BLaER1 (cell line): ENCODE measurements around the gene TLE2.

Experiments used
- H3K27ac ChIP-seq: shearing (Covaris generic); formaldehyde crosslinking; 2 replicates; pipeline ENCODE4 v1.8.1; 2022
- H3K27me3 ChIP-seq: shearing (Covaris generic); formaldehyde crosslinking; 2 replicates; pipeline ENCODE4 v1.8.1; 2022
- H3K36me3 ChIP-seq: shearing (Covaris generic); formaldehyde crosslinking; 2 replicates; pipeline ENCODE4 v1.8.1; 2022
- H3K4me1 ChIP-seq: shearing (Covaris generic); formaldehyde crosslinking; 2 replicates; pipeline ENCODE4 v1.8.1; 2022
- H3K4me2 ChIP-seq: shearing (Covaris generic); formaldehyde crosslinking; 2 replicates; pipeline ENCODE4 v1.8.1; 2022
- H3K4me3 ChIP-seq: shearing (Covaris generic); formaldehyde crosslinking; 2 replicates; pipeline ENCODE4 v1.8.1; 2022
- H3K9ac ChIP-seq: shearing (Covaris generic); formaldehyde crosslinking; 2 replicates; pipeline ENCODE4 v1.8.1; 2022
- H3K9me3 ChIP-seq: shearing (Covaris generic); formaldehyde crosslinking; 2 replicates; pipeline ENCODE4 v1.8.1; 2022
- H4K20me1 ChIP-seq: shearing (Covaris generic); formaldehyde crosslinking; 2 replicates; pipeline ENCODE4 v1.8.1; 2022
- Cebpa-rat ChIP-seq: shearing (Covaris generic); IDR thresholded peaks from 2 replicates; pipeline ENCODE4 v1.8.1; 2022

TLE2 gene

DNA sequence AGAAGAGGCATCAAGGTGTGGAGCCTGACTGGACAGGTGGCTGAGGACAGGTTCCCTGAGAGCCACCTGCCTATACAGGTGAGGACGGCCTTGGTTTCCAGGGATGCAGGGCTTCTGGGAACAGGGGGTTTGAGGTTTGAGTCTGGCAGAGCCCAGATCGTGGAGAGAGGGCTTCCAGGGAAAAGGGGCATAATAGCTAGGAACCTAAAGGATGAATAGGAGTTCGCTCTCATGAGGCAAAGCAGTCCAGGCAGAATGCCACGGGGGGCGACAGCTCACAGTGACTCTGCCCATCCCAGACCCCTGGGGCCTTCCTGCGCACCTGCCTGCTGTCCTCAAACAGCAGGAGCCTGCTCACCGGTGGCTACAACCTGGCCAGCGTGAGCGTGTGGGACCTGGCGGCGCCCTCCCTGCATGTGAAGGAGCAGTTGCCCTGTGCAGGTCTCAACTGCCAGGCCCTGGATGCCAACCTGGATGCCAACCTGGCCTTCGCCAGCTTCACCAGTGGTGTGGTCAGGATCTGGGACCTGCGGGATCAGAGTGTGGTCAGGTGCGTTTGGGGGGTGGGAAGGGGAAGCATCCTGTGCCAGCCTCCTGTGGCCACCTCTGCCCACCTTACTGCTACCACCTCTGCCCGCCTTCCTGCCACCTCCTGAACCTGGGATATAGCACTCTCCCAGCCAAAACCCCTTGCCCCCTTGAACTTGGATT, 39.7 kb downstream of the TLE2 start:
- Histone ChIP-seq H3K4me3 (no peak overlapping the region), H3K9me3 (no peaks in the 10 kb centered on the region), H3K4me1 (peaks cover 48% of the 10 kb centered on the region), H4K20me1 (no peaks in the 10 kb centered on the region), H3K27ac (no peak overlapping the region), H3K9ac (no peak overlapping the region), H3K36me3 (no peaks in the 10 kb centered on the region), H3K27me3 (no peaks in the 10 kb centered on the region), H3K4me2 (no peak overlapping the region)
- no peak for TF ChIP-seq Cebpa-rat

DNA sequence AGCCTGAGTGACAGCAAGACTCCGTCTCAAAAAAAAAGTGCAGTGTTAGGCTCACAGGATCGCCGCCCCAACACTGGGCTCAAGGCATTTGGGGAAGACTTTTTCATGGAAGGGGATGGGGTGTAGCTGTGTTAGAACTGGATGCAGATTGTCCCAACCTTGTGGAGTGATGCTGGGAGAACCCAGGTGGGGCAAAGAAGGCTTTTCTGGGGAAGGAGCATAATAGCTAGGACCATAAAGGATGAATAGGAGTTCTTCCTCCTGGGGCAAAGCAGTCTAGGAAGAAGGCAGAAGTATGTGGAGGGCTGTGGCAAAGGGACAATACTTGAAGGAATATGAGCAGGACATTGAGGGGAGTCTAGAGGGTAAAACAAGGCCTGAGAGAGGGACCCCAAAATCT, 40.5 kb downstream of the TLE2 start:
- Histone ChIP-seq H3K27ac (no peak overlapping the region), H3K4me2 (no peak overlapping the region), H3K9ac (no peak overlapping the region), H4K20me1 (no peaks in the 10 kb centered on the region), H3K4me3 (no peak overlapping the region), H3K36me3 (no peaks in the 10 kb centered on the region), H3K27me3 (no peaks in the 10 kb centered on the region), H3K4me1 (peaks cover 56% of the 10 kb centered on the region), H3K9me3 (no peaks in the 10 kb centered on the region)
- TF ChIP-seq Cebpa-rat: no peak

DNA sequence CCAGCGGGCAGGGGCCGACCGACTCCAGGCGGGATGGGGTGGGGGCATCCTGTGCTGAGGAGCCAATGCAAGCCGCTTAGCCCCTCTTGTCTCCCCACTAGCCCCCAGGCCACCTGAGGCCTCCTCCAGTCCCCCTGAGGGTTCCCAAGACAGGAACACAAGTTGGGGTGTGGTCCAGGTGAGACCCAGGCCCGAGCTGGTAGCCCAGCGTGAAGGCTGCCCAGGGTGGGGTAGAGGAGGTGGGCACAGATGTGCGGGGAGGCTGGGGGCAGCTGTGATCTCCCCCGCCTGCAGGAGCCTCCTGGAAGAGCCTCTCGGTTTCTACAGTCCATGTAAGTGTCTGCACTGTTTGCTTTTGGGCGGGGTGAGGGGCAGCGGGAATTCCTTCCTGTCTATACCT, 41.3 kb downstream of the TLE2 start:
- peak overlapping the region; percentile 95 for H3K4me2 ChIP-seq
- H3K9me3 ChIP-seq: no peaks in the 10 kb centered on the region
- H3K9ac ChIP-seq: peak overlapping the region; percentile 63
- no peaks in the 10 kb centered on the region for H3K36me3 ChIP-seq
- no peak overlapping the region for H3K4me3 ChIP-seq
- TF ChIP-seq Cebpa-rat: no peak
- H3K4me1 ChIP-seq: peaks cover 58% of the 10 kb centered on the region
- peak overlapping the region; percentile 62 for H3K27ac ChIP-seq
- H3K27me3 ChIP-seq: no peaks in the 10 kb centered on the region
- H4K20me1 ChIP-seq: no peaks in the 10 kb centered on the region

DNA sequence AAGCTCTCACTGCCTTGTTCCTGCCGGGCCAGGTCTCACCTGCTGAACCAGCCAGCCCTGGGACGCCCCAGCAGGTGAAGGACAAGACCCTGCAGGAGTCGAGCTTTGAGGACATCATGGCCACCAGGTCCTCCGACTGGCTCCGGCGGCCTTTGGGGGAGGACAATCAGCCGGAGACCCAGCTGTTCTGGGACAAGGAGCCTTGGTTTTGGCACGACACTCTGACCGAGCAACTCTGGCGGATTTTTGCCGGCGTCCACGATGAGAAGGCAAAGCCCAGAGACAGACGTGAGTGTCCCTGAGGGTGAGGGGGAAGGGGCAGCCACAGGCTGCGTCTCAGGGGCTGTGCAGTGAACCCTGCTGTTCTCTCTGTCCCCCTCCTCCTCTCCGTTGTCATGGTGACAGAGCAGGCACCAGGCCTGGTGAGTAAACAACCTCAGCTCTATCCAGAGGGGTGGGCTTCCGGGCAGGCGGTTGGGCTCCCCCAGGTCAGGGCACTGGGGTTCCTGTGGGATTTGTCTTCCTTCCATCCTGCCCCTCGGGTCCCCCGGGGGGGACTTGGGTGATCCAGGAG, 42.0 kb downstream of the TLE2 start:
- Histone ChIP-seq H3K36me3 (no peaks in the 10 kb centered on the region), H3K27me3 (no peaks in the 10 kb centered on the region), H3K4me3 (peak overlapping the region; percentile 46), H3K27ac (peak overlapping the region; percentile 62), H3K9ac (peak overlapping the region; percentile 63), H3K4me2 (peak overlapping the region; percentile 95), H4K20me1 (no peaks in the 10 kb centered on the region), H3K4me1 (peaks cover 64% of the 10 kb centered on the region), H3K9me3 (no peaks in the 10 kb centered on the region)
- TF ChIP-seq Cebpa-rat: no peak

DNA sequence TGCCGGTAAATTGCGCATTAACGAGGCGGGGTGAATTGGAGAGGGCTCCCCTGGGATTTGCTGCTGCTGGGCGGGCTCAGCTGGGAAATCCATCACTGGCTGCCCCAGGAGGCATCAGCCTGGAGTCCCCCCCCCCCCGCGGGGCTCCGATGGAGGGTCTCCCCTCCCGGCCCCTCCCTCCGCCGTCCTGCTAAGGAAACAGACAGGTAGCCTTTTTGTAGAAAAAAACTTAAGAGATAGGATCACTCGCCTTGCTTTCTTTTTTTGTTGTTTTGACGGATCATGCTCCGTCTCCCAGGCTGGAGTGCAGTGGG, 44.9 kb downstream of the TLE2 start:
- Histone ChIP-seq H3K36me3 (no peaks in the 10 kb centered on the region), H4K20me1 (no peaks in the 10 kb centered on the region), H3K9ac (no peak overlapping the region), H3K27me3 (no peaks in the 10 kb centered on the region), H3K4me2 (peak overlapping the region; percentile 95), H3K4me1 (peaks cover 89% of the 10 kb centered on the region), H3K9me3 (no peaks in the 10 kb centered on the region), H3K4me3 (peak overlapping the region; percentile 50), H3K27ac (peak overlapping the region; percentile 81)
- TF ChIP-seq Cebpa-rat: no peak

DNA sequence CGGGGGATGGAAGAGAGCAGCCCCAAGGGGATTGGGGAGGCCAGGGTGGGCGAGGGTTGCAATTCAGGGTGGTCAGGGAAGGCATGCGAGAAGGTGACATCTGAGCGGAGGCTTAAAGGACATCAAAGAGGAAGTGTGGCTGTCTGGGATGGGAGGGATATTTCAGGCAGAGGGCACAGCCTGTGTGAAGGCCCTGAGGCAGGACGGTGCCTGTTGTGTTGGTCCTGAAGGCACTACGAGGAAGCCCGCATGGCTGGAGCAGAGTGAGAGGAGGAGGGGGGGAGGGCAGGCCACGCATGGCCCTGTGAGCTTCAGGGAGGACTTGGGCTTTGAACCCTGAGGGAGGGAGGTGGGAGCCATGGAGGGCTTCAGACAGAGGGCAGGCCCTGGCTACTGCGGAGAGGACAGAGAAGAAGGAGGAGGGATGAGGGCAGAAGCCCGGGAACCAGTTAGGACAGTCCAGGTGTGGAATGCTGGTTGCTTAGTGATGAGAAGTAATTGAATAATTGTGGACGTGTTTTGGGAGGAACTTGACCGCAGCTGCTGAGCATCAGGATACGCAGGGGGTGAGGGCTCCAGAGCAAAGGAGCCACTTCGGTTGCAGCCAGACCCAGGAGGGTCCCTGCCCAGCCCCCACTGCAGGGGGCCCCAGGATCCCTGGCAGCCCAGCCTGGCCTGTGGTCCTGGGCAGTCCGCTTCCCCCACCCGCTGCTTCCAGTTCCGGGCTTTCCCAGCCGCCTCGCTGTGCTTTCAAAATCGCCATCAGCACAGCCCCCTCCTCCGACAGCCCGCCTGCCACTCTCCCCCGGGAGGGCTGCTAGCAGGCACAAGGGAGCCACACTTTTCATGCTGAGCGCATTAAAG, 45.5 kb downstream of the TLE2 start:
- H3K27ac ChIP-seq: peak overlapping the region; percentile 81
- no peaks in the 10 kb centered on the region for H3K9me3 ChIP-seq
- peak overlapping the region; percentile 65; the same call in 1 of the 2 replicates for H3K9ac ChIP-seq
- H3K4me2 ChIP-seq: peak overlapping the region; percentile 95
- H4K20me1 ChIP-seq: no peaks in the 10 kb centered on the region
- TF ChIP-seq Cebpa-rat: peak; percentile 42; the same call in 1 of the 2 replicates
- H3K4me3 ChIP-seq: peak overlapping the region; percentile 50
- H3K27me3 ChIP-seq: no peaks in the 10 kb centered on the region
- H3K36me3 ChIP-seq: no peaks in the 10 kb centered on the region
- H3K4me1 ChIP-seq: peaks cover 95% of the 10 kb centered on the region

DNA sequence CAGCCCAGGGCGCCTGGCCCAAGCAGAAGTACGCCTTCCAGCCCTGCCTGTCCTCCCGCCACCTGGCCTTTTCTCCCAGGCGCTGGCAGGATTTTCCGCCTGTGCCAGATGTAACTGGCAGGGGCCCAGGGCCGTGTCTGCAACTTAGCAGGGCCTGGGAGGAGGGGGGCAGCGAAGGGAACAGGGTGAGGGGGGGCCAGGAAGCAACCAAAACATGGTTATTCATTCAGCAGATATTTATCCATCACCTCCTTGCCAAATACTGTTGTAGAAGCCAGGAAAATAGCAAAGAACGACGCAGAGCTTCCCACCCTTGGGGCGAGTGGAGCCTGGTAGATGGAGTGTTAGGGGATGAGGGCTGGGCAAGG, 46.1 kb downstream of the TLE2 start:
- peak overlapping the region; percentile 65 for H3K9ac ChIP-seq
- peak overlapping the region; percentile 95 for H3K4me2 ChIP-seq
- peaks cover 96% of the 10 kb centered on the region for H3K4me1 ChIP-seq
- peak overlapping the region; percentile 38; the same call in 1 of the 2 replicates for H3K4me3 ChIP-seq
- peak overlapping the region; percentile 81 for H3K27ac ChIP-seq
- no peak for TF ChIP-seq Cebpa-rat
- no peaks in the 10 kb centered on the region for H3K27me3 ChIP-seq
- no peaks in the 10 kb centered on the region for H3K9me3 ChIP-seq
- no peaks in the 10 kb centered on the region for H3K36me3 ChIP-seq
- H4K20me1 ChIP-seq: no peaks in the 10 kb centered on the region

DNA sequence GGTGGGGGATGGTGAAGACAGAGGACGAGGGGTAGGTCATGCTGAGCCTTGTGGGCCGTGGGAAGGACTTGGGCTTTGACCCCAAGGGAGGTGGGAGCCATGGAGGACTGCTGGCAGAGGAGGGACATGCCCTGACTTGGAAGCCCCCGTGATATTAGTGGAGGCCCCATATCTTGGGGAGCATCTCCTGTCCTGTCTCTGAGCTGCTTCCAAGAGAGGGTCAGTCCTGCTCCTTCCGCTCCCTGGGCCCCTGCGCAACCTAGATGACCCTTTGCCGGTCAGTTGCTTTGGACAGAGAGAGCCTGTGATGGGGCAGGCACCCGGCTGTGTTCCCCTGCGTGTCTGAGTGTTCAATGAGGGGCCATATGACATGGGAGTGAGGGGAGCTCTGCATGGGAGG, 46.5 kb downstream of the TLE2 start:
- H3K9ac ChIP-seq: peak overlapping the region; percentile 65
- TF ChIP-seq Cebpa-rat: no peak
- H3K4me2 ChIP-seq: peak overlapping the region; percentile 95
- peak overlapping the region; percentile 81 for H3K27ac ChIP-seq
- peak overlapping the region; percentile 38; the same call in 1 of the 2 replicates for H3K4me3 ChIP-seq
- H3K9me3 ChIP-seq: no peaks in the 10 kb centered on the region
- peaks cover 96% of the 10 kb centered on the region for H3K4me1 ChIP-seq
- H3K27me3 ChIP-seq: no peaks in the 10 kb centered on the region
- H3K36me3 ChIP-seq: no peaks in the 10 kb centered on the region
- no peaks in the 10 kb centered on the region for H4K20me1 ChIP-seq

DNA sequence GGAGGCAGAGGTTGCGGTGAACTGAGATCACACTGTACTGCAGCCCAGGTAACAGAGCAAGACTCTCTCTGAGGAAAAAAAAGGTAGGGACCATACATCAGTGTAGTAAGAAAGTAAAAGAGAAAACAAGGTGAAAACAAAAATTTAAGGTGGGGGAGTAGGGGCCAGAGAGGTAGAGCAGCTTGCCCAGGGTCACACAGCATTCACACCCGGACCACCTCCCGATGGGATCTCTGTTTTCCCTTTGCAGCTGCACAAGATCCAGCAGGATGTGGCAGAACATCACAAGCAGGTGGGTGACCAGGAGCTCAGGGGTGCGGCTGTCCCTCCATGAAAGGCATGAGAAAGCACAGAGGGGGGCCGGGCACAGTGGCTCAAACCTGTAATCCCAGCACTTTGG, 47.2 kb downstream of the TLE2 start:
- H3K27ac ChIP-seq: peak overlapping the region; percentile 59
- TF ChIP-seq Cebpa-rat: no peak
- H3K27me3 ChIP-seq: no peaks in the 10 kb centered on the region

DNA sequence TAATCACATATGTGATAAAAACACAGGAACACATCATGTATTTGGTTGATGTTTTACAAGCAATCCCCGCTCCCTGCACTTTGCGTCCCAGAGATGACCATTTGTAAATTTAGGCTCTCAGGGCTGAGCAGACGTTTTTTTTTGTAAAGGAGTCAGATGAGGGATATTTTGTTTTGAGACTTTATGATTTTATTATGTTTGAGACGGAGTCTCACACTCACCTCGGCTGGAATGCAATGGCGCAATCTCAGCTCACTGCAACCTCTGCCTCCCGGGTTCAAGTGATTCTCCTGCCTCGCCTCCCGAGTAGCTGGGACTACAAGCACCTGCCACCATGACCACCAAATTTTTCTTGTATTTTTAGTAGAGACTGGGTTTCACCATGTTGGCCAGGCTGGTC, 50.3 kb downstream of the TLE2 start:
- no peaks in the 10 kb centered on the region for H3K27me3 ChIP-seq

More for the DNA sequence above, 47.2 kb downstream of the TLE2 start:
- no peaks in the 10 kb centered on the region for H4K20me1 ChIP-seq
- H3K36me3 ChIP-seq: no peaks in the 10 kb centered on the region
- no peak overlapping the region for H3K9ac ChIP-seq
- H3K4me2 ChIP-seq: peak overlapping the region; percentile 95
- no peak overlapping the region for H3K4me3 ChIP-seq
- no peaks in the 10 kb centered on the region for H3K9me3 ChIP-seq
- H3K4me1 ChIP-seq: peaks cover 92% of the 10 kb centered on the region

More for the DNA sequence above, 50.3 kb downstream of the TLE2 start:
- H3K36me3 ChIP-seq: no peaks in the 10 kb centered on the region
- TF ChIP-seq Cebpa-rat: no peak
- no peak overlapping the region for H3K4me3 ChIP-seq
- H3K4me2 ChIP-seq: peak overlapping the region; percentile 82; the same call in 1 of the 2 replicates
- peaks cover 91% of the 10 kb centered on the region for H3K4me1 ChIP-seq
- no peak overlapping the region for H3K27ac ChIP-seq
- H3K9ac ChIP-seq: no peak overlapping the region
- no peaks in the 10 kb centered on the region for H3K9me3 ChIP-seq
- no peaks in the 10 kb centered on the region for H4K20me1 ChIP-seq
